GM13977 (cell line): ENCODE measurements around the gene CNNM3.
"Not testable (repeated sequence)": the region's sequence is repeated elsewhere in the genome, so short reads cannot be mapped to it uniquely, and the experiment has no call there.

Source experiments
- DNase-seq: peaks from one replicate; pipeline ENCODE4 v3.0.0; 2012; ENCODE audit warnings: low spot score
- in situ Hi-C: fragments of 300-500 bp; cut with MboI; formaldehyde crosslinking; loops from one replicate; pipeline ENCODE4 v1.12.0; 2022; ENCODE audit warnings: low sequenced_read_pairs, low pct_unique_long_range_greater_than_20kb, mixed read lengths, inconsistent platforms; ENCODE audit not compliant: unreplicated experiment
- TF ChIP-seq, protein P1 (sequence below): IDR thresholded peaks from 2 replicates; pipeline ENCODE4 v1.5.1; 2012; ENCODE audit warnings: mild to moderate bottlenecking, control low read depth; ENCODE audit not compliant: insufficient read depth; ENCODE audit errors: extremely low read depth, missing control alignments

Gene CNNM3

DNA sequence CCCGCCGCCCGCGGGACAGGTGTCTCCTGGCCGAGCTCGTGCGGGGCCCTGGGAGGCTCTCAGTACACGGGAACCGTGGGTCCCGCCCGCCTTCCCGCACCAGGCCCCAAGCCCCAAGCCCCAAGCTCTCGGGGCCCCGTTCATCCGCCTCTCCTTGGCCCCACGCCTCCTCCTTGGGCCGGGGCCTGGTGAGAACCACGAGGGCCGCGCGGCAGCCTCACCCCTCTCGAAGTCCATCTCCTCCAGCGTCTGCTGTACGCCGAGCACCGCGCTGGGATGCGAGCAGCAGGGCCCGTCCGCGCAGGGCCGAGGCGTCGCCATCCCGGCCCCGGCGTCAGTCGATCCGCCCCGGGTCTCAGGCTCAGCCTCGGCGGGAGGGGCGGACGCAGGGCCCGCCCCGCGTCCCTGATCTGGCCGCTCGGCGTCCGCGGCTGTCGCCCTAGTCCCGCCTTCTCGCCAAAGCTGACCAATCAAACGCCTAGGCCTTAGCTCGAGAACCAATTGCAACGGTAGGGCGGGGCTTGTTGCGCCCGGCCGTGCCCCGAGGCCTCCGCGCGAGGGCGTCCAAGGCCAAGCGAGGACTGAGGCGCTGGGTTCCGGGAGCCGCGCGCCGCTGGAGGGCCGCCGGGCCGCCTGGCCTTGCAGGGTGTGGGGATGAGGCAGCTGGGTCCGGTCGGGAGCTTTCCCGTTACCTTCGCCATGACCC lies 41.8 kb downstream of the CNNM3 start, which contains the start of gene ANKRD39:
Gene ANKRD39 (minus strand): TSS at position 350 of the 706 bp plus-strand sequence. CDS start 29 bp downstream, at position 321.
- in situ Hi-C loops: loop anchor here (10.0 kb wide), 1 partner anchor 97 kb away; no protein-coding TSS in a partner anchor
- peak; percentile 100 for DNase-seq
- TF ChIP-seq, protein P1, sequence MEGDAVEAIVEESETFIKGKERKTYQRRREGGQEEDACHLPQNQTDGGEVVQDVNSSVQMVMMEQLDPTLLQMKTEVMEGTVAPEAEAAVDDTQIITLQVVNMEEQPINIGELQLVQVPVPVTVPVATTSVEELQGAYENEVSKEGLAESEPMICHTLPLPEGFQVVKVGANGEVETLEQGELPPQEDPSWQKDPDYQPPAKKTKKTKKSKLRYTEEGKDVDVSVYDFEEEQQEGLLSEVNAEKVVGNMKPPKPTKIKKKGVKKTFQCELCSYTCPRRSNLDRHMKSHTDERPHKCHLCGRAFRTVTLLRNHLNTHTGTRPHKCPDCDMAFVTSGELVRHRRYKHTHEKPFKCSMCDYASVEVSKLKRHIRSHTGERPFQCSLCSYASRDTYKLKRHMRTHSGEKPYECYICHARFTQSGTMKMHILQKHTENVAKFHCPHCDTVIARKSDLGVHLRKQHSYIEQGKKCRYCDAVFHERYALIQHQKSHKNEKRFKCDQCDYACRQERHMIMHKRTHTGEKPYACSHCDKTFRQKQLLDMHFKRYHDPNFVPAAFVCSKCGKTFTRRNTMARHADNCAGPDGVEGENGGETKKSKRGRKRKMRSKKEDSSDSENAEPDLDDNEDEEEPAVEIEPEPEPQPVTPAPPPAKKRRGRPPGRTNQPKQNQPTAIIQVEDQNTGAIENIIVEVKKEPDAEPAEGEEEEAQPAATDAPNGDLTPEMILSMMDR: peak; percentile 96

DNA sequence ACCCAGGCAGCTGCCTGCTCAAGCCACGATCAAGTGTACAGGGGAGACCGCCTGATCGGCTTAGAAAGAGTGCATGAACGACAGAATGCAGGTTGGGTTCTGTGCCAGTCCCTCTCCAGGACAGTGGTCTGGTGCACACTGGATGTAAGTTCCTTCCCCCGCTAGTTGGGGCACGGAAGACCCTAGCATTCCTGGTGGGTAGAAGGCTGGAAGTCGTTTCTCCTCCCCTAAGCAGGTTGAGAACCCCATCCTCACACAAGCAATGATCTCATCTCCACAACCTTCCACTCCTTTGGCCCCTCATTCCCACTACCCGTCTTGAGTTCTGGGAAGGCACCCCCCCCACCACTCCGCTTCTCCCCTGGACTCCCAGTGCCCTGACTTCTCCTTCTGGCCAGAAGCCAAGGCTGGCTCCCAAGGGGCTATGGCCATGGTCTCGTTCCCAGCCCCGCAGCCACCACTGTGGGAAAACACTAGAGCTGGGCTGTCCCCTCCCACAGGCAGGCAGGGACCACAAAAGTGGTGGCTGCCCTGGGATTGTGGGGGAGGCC lies 43.1 kb downstream of the CNNM3 start:
- DNase-seq: peak; percentile 29
- in situ Hi-C loops: loop anchor here (10.0 kb wide), 1 partner anchor 96 kb away; no protein-coding TSS in a partner anchor

DNA sequence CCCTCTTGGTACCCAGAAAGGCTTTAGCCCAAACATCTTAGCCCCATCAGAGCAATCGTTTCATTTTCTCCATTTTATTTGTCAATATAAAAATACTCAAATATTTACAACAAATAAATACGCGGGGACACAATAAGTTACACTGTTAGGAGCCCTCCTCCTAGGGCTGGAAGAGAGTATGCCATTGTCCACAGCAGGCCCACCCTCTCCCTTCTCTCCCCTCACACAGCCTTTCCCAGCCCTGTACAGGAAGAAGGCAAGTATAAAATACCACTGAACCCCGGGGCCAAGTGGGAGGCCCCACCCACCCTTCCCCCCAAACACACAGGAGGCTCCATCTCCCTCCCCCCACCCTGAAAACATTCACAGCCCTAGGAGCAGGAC lies 43.6 kb downstream of the CNNM3 start:
- DNase-seq: peak; percentile 29
- in situ Hi-C loops: loop anchor here (10.0 kb wide), 1 partner anchor 95 kb away; no protein-coding TSS in a partner anchor

More for the DNA sequence above, 43.1 kb downstream of the CNNM3 start:
- TF ChIP-seq, protein P1: no peak

DNA sequence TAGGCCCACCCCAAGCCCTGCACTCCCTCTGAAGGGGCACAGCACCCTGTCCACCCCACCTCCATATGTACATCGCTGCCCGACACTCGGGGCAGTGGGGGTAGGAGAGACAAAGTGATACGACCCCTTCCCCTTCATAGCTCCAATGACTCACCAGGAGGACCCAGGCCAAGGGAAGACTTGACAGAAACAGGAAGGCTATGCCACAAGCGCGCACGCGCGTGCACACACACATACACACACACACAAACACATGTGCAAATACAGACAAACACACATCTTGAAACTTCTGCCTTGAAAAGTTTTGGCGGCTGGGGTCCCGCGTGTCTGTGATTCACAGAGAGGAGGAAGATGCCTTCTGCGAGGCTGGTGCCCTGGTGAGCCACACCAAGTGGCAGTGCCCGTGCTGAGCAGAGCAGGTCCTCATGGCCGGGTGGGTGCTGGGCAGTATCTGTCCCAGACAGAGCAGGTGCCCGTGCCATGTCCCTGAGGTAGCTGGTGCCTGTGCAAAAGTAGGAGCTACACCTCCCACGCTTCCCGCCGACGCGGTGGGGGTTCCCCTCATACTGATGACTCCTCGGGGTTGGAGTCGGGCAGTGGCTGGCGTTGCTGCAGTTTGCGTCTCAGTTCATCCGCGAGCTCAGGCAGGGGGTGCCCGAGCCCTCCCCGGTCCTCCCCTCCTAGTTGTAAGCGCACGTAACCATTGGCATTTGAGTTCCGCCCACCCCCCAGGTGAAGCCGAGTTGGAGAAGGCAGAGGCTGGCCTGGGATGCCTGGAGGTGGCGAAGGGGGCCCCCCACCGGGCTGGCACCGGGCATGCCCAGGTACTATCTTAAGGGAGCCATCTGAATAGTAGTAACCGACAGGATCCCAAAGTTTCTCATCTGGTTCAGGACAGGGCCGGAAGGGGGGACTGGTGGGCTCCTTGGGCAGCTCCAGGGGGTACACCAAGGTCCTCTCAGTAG lies 44.3 kb downstream of the CNNM3 start:
- in situ Hi-C loops: no loop called here
- TF ChIP-seq, protein P1: no peak
- DNase-seq: no peak

More for the DNA sequence above, 43.6 kb downstream of the CNNM3 start:
- TF ChIP-seq, protein P1: no peak

DNA sequence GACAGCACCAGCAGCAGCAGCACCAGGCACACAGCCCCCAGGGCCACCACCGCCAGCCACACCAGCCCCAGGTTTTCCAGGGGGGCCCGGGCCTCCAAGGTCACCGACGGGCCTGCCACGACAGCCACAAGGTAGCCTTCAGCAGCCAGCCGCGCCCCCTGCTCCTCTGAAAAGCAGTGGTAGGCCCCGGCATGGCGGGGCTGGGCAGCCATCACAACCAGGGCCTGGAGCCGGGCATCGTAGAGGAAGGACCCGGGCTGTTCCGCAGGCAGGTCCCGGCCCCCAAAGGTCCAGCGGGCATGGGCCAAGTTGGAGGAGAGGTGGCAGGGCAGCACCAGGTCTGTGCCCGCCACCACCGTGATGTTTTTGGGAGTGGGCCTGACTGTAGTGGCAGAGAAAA lies 45.0 kb downstream of the CNNM3 start:
- DNase-seq: no peak
- TF ChIP-seq, protein P1: no peak
- in situ Hi-C loops: no loop called here

DNA sequence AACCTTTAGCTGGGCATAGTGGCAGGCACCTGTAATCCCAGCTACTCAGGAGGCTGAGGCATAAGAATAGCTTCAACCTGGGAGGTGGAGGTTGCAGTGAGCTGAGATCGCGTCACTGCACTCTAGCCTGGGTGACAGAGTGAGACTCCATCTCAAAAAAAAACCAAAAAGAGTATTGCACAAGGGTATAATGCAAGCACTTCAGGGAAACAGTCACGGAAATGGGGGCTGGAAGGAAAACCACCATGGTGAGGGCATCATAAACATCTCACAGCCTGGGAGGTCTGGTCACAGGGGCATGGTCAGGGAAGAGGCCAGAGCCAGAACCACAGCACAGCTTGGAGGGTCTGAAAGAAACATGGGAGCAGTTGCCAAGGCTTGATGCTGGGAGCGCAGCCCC lies 47.0 kb downstream of the CNNM3 start:
- DNase-seq, in situ Hi-C loops: not testable (repeated sequence)
